ENCODE measurements around the gene CTCF.

Gene CTCF

DNA sequence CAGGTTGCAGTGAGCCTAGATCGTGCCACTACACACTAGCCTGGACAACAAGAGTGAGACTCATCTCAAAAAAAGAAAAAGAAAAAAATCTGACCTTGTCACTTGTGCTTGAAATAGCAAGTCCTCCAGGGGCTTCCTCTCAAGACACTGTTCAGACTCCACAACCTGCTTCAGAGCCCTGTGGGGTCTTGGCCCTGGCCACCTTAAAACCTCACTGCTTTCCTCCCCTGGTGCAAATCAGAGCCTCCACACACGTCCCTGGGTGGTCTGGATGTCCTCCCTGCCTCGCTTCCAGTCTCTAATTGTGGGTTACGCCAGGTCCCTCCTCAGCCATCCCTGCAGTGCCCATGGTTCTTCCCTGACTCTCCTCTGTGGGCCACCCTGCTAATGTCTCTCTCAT, 93.0 kb downstream of the CTCF start:
- no peak for DNase-seq (ENCODE audit: extremely low read depth, insufficient read length)
- TF ChIP-seq, protein P1, sequence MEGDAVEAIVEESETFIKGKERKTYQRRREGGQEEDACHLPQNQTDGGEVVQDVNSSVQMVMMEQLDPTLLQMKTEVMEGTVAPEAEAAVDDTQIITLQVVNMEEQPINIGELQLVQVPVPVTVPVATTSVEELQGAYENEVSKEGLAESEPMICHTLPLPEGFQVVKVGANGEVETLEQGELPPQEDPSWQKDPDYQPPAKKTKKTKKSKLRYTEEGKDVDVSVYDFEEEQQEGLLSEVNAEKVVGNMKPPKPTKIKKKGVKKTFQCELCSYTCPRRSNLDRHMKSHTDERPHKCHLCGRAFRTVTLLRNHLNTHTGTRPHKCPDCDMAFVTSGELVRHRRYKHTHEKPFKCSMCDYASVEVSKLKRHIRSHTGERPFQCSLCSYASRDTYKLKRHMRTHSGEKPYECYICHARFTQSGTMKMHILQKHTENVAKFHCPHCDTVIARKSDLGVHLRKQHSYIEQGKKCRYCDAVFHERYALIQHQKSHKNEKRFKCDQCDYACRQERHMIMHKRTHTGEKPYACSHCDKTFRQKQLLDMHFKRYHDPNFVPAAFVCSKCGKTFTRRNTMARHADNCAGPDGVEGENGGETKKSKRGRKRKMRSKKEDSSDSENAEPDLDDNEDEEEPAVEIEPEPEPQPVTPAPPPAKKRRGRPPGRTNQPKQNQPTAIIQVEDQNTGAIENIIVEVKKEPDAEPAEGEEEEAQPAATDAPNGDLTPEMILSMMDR (IDR thresholded peaks at IDR 0.05; ENCODE audit: insufficient read depth, low read length, poor library complexity, severe bottlenecking) = no peak
- H3K36me3 ChIP-seq (ENCODE audit: control insufficient read depth, insufficient read depth, low read length) = peaks cover 40% of the 10 kb centered on the region
- H3K4me3 ChIP-seq (replicated peaks; ENCODE audit: low read depth, low read length) = no peak overlapping the region
- no peaks in the 10 kb centered on the region for H3K27me3 ChIP-seq (replicated peaks; ENCODE audit: control insufficient read depth, insufficient read depth, low read length)

DNA sequence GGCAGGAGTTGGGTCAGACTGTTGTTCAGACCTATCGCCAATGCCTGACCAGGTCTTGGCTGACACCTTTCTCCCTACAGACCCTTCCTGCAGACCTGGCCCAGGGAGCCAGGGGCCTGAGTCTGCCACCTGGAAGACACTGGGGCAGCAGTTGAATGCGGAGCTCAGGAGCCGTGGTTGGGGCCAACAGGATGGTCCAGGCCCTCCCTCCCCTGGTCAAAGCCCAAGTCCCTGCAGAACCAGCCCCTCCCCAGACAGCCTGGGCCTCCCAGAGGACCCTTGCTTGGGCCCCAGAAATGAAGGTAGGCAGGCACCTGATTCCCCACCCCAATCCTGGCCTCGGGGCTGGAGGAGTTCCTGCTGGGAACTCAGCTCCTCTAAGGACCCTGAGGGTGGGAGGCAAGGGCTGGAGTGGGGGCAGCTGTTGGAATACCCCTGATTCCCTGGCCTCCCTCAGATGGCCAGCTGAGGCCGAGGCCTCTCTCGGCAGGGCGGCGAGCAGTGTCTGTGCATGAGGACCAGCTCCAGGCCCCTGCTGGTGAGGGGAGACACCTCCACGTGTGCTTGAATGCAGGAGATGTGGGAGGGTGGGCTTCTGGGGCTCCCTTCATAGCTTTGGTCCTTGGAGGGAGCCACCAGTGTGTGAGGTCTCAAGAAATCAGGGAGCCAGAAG, 94.2 kb downstream of the CTCF start:
- H3K27me3 ChIP-seq (replicated peaks; ENCODE audit: control insufficient read depth, insufficient read depth, low read length) = no peaks in the 10 kb centered on the region
- H3K36me3 ChIP-seq (ENCODE audit: control insufficient read depth, insufficient read depth, low read length) = peaks cover 35% of the 10 kb centered on the region
- DNase-seq (ENCODE audit: extremely low read depth, insufficient read length) = no peak
- TF ChIP-seq, protein P1 (IDR thresholded peaks at IDR 0.05; ENCODE audit: insufficient read depth, low read length, poor library complexity, severe bottlenecking) = no peak
- H3K4me3 ChIP-seq (replicated peaks; ENCODE audit: low read depth, low read length) = no peak overlapping the region

DNA sequence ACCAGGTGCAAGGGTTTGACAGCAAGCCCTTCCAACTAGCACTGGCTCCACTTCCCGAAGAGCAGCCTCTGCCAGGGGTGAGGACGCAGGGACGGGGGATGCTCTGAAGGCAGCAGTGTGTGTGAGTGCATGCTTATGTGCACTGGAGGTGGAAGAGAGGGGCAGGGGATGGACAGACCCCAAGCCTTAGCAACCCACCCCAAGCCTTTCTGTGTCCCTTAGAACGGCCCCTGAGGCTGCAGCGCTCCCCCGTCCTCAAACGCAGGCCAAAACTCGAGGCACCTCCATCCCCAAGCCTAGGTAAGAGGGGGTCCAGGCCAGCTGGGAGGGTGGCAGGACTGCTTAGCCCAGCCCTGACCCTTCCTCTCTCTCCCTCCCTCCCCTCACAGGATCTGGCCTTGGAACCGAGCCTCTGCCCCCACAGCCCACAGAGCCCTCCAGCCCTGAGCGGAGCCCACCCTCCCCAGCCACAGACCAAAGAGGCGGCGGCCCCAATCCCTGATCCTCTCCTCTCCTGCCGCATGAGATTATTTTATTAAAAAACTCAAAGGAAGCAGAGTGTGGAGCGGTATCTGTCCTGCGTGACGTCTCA, 94.8 kb downstream of the CTCF start:
- H3K4me3 ChIP-seq (replicated peaks; ENCODE audit: low read depth, low read length) = no peak overlapping the region
- TF ChIP-seq, protein P1 (IDR thresholded peaks at IDR 0.05; ENCODE audit: insufficient read depth, low read length, poor library complexity, severe bottlenecking) = no peak
- no peak for DNase-seq (ENCODE audit: extremely low read depth, insufficient read length)
- peaks cover 29% of the 10 kb centered on the region for H3K36me3 ChIP-seq (ENCODE audit: control insufficient read depth, insufficient read depth, low read length)
- no peaks in the 10 kb centered on the region for H3K27me3 ChIP-seq (replicated peaks; ENCODE audit: control insufficient read depth, insufficient read depth, low read length)

DNA sequence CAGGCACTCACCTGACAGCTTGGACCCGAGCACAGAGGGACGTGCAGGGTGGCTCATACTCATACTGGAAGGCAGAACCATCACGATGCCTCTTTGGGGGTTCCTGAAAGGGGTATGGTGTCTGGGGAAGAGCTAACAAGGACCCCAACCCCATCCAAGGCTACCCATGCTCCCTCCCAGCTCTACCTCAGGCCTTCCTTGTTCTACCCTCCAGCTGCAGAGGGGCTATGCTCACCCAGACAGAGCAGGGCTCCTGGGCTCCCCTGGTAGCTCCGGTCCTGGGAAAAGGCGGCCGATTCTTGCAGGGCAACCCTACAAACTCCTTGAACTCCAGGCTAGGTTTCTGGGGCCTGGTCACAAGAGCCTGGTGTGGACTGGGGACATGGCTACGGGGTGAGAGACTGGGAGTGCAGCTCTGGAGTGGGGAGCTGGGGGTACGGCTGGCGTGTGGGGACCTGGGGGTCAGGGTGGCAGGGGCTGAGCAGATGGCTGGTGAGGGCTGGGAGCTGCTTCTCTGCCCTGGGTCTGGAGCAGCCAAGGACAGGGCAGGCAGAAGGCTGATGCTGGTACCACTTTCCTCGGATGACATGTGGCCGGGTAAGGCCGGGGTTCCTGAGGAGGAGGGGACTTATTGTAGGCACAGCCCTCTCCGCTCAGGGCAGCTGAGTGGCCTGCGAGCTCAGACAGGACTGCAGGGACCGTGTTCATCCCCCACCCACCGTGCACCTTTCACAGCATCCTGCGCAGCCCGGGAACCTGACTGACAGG, 95.6 kb downstream of the CTCF start:
- H3K27me3 ChIP-seq (replicated peaks; ENCODE audit: control insufficient read depth, insufficient read depth, low read length) = no peaks in the 10 kb centered on the region
- TF ChIP-seq, protein P1 (IDR thresholded peaks at IDR 0.05; ENCODE audit: insufficient read depth, low read length, poor library complexity, severe bottlenecking) = no peak
- no peak overlapping the region for H3K4me3 ChIP-seq (replicated peaks; ENCODE audit: low read depth, low read length)
- no peak for DNase-seq (ENCODE audit: extremely low read depth, insufficient read length)
- peaks cover 25% of the 10 kb centered on the region for H3K36me3 ChIP-seq (ENCODE audit: control insufficient read depth, insufficient read depth, low read length)

DNA sequence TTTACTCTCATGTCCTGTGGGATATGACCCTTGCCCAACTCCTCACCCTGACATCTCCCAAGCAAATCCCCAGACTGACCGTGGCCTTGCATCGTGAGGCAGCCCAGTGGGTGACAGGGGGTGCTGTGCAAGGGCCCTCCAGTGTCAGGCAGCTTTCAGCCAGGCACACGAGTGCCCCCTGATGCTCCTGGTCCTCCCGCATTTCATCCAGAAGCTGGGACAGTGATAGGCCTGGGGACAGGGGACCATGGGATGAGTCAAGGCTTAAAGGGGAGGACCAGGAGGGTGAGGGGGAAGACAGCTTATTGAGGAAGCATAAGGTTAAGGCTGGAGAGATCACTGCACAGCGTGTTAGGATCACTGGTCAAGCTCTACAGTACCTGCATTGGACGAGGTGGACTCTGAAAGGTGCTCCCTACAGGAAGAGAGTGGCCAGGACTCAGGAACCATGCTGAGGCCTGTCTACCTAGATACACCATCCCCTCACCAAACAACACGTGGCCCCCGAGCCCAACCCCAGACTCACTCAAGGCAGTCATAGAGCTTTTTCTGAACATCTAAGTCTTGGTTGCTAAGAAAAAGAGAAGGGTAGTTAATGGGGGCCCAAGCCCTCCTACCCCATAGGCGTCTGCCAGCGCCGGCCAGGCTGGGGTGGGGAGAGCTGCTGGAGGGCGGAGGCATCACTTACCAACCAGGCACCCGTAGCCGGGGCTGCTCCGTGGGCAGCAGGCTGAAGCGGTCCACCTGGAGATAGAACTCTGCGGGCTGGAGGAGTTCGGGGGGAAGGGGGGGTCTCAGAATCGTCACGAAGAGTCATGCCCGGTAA, 96.7 kb downstream of the CTCF start:
- TF ChIP-seq, protein P1 (IDR thresholded peaks at IDR 0.05; ENCODE audit: insufficient read depth, low read length, poor library complexity, severe bottlenecking) = no peak
- H3K36me3 ChIP-seq (ENCODE audit: control insufficient read depth, insufficient read depth, low read length) = peaks cover 25% of the 10 kb centered on the region
- no peak for DNase-seq (ENCODE audit: extremely low read depth, insufficient read length)
- no peaks in the 10 kb centered on the region for H3K27me3 ChIP-seq (replicated peaks; ENCODE audit: control insufficient read depth, insufficient read depth, low read length)
- H3K4me3 ChIP-seq (replicated peaks; ENCODE audit: low read depth, low read length) = peak overlapping the region; percentile 94
